Measurements from ENCODE around the gene CACNA2D3.
"Not testable (repeated sequence)": the region's sequence is repeated elsewhere in the genome, so short reads cannot be mapped to it uniquely, and the experiment has no call there.

Gene CACNA2D3

GRCh38 chr3:55069950-55070349 lies 947.6 kb downstream of the CACNA2D3 start:
- DNase-seq: no peak

- no peak for DNase-seq
These were observed 952.4 kb downstream of the CACNA2D3 start for GRCh38 chr3:55074796-55075195.

GRCh38 chr3:55075846-55076245 lies 953.5 kb downstream of the CACNA2D3 start:
- DNase-seq: no peak

- no peak for DNase-seq
These were observed 955.4 kb downstream of the CACNA2D3 start for GRCh38 chr3:55077726-55078125.

GRCh38 chr3:55078876-55079275 lies 956.5 kb downstream of the CACNA2D3 start:
- DNase-seq: no peak

- no peak for DNase-seq
These were observed 962.9 kb downstream of the CACNA2D3 start for GRCh38 chr3:55085231-55085630.

GRCh38 chr3:55089211-55089610 lies 966.9 kb downstream of the CACNA2D3 start:
- DNase-seq: no peak

GRCh38 chr3:55090291-55090690 lies 967.9 kb downstream of the CACNA2D3 start:
- DNase-seq: no peak

- DNase-seq: no peak
These were observed 968.4 kb downstream of the CACNA2D3 start for GRCh38 chr3:55090746-55091145.

GRCh38 chr3:55091381-55092225 lies 969.3 kb downstream of the CACNA2D3 start:
- DNase-seq: no peak

- no peak for DNase-seq
These were observed 972.3 kb downstream of the CACNA2D3 start for GRCh38 chr3:55094676-55095075.

- DNase-seq: no peak
These were observed 975.1 kb downstream of the CACNA2D3 start for GRCh38 chr3:55097441-55097840.

GRCh38 chr3:55105647-55106046 lies 983.3 kb downstream of the CACNA2D3 start:
- no peak for DNase-seq

- DNase-seq: no peak
These were observed 984.8 kb downstream of the CACNA2D3 start for GRCh38 chr3:55107187-55107586.

- DNase-seq: not testable (repeated sequence)
These were observed 989.6 kb downstream of the CACNA2D3 start for GRCh38 chr3:55111906-55112305.

- no peak for DNase-seq
These were observed 996.1 kb downstream of the CACNA2D3 start for GRCh38 chr3:55118451-55118850.

GRCh38 chr3:55119268-55119667 lies 996.9 kb downstream of the CACNA2D3 start:
- no peak for DNase-seq

- no peak for DNase-seq
These were observed 1000.0 kb downstream of the CACNA2D3 start for GRCh38 chr3:55122312-55122711.
